ENCODE results near the gene NEK7.

Gene NEK7

DNA sequence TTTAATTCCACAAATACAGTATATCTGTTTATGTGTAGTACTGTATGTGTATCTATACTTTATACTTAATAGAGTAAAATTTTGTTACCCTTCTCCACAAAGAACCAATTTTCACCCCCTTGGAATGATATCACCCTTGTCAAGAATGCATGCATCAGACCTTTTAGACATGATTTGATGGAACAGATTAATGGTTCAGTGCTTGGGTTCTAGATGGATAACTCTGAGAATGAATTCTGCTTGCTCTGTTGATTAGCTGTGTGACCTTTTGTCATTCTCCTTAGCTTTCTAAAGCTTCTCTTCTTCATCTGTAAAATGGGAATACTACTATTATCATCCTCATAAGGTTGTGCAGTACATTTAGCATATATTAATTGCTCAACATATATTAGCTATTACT lies 105.1 kb downstream of the NEK7 start:
- no peak for DNase-seq

DNA sequence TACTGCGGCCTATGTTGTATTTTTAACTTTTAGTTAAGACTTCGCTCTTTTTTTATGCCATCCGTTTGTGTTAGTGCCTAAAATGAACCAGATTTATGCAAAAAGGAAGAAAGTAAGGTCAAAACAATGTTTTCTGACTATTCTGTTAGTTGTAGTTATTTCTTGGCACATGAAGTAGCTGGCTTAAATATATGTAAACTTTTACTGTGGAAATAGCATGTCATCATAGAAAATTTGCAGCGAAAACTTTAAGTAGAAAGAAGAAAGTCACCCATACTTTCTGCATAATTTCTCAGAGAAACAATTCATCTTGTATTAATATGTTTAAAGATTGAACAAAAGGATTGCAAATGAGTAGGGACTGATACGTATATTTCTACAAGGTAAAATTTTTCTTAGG lies 106.4 kb downstream of the NEK7 start:
- no peak for DNase-seq

GRCh38 chr1:198264282-198264681 lies 107.5 kb downstream of the NEK7 start:
- DNase-seq: no peak

DNA sequence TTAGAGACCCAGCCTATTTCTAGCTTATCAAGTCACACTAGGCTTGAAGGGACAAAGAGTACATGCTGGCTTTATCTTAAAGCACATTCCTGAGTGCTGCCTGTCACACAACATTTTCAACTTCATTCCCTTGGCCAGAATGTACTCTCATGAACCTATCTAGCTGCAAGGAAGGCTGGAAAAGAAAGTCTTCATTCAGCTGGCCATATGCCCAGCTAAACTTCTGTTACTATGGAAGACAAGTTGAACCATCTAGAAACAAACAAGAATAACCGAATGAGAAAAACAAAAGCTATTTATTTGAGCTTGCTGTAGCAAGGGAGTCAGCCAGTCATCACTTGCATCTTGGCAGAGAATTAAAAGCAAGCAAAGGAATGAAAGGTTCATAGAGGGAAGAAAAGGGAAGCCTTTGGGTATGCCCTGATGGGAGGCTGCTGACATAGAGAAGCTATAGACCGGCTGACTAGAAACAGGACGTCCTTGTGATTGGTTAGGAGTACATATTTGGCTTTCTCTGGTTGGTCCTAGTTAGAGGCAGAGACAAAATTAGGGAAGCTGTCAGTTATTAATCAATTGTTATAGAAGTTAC lies 108.4 kb downstream of the NEK7 start:
- DNase-seq: no peak

GRCh38 chr1:198267056-198267455 lies 110.3 kb downstream of the NEK7 start:
- no peak for DNase-seq

GRCh38 chr1:198267921-198268320 lies 111.1 kb downstream of the NEK7 start:
- DNase-seq: no peak

DNA sequence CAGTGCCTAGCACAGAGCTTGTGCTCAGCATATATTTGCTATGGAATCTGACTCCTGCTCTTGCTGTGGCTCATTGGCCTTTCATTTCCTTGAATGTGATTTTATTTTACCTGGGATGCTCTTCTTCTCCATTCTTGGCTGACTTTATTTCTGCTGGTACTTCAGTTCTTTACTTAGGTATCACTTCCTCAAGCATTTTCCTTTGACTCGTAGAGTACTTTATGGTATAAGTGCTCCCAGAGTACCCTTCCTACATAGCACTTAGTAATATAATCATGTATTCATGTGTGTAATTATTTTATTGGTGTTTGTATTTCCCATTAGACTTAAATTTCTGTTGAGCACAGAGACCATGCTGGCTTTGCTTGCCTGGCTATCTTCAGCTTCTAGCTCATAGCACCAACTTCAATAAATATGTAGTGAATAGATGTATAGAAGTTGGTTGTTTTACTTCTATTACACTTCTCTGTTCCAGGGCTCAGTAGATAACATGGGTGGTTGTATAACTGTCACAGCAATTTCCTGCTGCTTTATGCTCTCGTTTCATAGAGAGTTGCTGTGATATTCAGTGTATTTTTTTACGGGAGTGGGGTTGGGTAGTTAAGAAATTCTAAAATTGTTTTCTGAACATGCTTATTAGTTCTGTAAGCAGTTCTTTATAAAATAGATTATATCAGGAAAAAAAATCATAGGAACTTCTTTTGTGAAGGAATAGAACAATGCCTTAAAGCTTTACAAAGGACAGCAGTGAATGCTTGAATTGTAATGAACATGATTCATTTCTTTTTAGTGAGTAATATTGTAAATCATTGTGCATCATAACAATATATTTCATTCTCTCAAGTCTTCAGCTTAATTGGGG lies 112.2 kb downstream of the NEK7 start:
- DNase-seq: no peak

DNA sequence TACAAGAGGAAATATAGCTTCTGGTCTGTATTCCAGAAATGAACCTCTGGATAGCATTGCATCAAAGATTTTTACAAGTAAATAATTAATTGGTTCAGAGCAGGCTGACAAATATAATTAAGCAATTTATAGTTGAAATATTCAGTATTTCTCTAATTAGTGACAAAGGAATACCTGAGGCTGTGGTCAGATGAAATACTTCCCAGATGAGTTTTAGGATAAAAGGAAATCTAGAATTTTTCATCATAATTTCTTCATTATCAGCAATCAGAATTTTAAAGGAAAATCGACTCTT lies 112.8 kb downstream of the NEK7 start:
- no peak for DNase-seq

DNA sequence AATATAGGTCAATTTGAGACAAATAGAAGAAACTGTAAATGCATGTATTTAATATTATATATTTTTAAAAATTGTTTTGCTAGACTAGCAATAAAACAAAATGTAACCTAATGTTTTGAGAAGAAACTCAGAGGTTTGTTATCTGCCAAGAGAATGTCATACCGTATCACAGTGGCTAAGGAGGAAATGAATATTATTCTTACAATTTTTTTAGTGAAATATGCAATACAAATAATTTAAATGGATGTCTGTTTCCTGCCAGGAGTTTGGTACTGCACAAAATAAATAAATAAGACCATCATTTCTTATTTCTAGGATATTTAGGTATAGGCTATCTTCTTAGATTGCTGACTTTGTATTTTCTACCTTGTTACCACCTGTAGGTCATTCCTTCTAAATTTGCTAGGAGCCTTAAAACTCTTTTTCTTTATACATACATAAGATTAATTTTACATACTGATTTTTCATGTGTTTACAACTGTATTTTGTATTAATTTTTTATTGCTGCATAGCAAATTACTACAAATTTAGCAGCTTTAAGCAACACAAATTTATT lies 113.6 kb downstream of the NEK7 start:
- DNase-seq: no peak

DNA sequence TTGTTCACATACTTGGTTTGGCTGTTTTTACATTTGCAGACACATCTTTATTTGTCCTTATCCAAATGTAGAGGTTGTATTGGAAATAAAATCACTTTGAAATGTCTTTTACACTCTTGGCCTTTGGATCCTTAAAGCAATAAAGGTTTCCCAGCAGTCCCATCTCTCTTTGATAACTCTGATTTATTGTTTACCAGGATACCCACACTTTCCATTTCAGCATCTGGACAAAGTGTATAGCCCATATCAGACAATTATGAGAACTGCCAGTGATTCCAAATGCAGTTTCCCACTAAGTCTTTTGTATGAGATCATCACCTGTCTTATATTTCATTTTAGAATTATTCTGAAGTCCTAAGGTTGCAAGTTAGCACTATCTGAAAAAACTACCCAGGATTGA lies 114.7 kb downstream of the NEK7 start:
- no peak for DNase-seq

GRCh38 chr1:198272492-198272891 lies 115.7 kb downstream of the NEK7 start:
- no peak for DNase-seq

DNA sequence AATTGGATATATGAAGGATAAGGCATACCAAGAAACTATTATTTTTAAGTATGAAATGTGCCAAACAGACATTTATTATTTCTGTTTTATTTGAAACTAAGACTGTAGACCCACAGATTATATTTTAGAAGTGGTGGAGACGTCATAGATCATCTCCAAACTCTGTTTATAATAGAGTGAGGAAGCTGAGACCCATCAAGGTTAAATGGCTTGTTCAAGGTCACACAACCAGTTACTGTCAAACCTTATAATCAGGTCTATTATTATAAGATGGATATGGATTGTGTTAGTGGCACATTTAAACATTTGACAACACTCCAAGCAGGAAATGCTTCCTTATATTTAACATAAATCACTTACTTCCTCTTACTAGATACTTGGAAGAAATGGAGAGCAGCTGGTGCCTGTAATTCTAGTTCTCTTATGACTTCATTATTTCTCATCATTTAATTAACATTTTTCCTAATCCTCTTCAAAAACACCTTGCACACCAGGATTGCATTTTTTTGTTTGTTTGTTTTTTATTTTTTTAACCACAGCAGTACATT lies 117.0 kb downstream of the NEK7 start:
- no peak for DNase-seq

GRCh38 chr1:198275597-198275996 lies 118.8 kb downstream of the NEK7 start:
- no peak for DNase-seq

- DNase-seq: no peak
Measured at GRCh38 chr1:198276241-198276640, 119.4 kb downstream of the NEK7 start.

GRCh38 chr1:198278943-198279342 lies 122.1 kb downstream of the NEK7 start:
- no peak for DNase-seq

DNA sequence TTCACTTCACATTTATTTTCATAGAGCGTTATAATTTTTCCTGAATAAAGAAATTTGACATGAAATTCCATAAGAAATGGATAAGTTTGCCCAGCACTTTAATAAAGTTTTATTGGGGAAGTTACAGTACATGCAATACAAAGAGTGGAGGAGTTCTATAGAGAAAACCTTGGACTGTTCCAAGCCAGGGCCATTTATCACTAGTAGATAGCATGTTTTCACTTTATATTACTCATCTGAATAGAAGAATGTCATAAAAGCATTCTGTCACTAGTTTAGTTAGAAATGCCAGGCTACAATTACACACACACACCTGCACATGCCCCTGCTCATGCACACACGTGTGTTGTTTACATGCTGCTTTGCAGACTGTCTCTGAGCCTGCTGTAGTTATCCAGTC lies 123.3 kb downstream of the NEK7 start:
- DNase-seq: no peak

- no peak for DNase-seq
Measured at GRCh38 chr1:198281911-198282310, 125.1 kb downstream of the NEK7 start.

DNA sequence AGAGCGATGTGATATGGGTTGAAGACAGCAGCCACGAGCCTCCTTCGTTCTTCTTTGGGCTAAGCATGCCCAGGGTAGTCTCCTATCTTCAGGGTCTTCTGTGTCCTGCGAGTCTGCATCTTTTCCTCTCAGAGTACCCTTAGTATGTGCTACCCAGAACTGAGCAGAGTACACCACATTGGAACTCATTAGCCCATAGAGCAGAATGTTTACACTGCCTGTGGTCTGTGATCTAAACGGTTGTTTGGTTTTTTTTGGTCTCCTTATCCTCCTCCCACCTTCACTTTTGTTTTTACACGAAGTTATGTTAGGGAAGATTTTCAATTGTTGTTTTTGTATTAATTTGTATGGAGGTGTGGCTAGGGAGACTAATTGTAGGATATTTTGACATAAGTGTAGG lies 126.4 kb downstream of the NEK7 start:
- no peak for DNase-seq

DNA sequence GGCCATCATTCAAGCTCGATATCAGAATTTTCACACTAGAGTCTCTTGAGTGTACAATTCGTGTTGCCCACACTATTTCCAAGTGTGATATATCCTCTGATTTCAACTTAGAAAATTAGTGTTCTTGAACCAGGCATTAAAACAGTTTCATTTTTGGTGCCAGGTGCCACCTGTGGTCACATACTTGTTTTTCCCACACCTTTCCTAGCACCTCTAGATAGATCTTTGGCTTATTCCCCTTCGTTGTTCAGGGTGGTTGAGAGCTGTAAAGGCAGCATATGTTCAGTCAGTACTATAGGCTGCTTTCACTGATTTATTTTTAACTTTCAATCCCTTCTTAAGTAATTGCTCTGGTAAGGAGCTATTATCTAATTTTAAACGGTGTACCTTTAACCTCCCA lies 131.1 kb downstream of the NEK7 start:
- no peak for DNase-seq

DNA sequence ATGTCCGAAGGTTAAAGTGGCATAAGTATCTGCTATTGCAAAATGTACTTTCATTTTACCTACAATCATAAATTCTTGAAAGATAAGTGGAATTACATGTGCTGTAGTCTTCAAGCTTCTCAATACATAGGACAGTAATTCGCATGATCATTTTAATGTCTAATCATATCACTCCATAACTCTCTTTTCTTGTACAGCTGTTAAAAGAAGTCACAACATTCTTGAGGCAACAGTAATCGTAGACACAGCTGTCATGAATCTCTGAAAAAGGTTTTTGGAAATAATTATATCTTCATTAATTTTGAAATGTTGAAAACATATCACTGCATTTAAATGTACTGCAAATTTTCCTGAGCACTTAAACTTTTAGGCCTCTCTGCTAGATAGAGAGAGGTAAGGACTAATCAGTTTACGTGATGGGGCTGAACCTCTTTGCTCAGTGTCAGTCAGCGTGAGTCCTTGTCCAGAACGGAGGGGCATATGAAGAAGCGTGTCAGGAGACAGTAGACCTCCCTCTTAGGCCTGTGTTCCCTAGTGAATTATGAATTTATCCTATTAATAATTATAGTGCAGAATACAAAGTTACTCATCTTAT lies 133.4 kb downstream of the NEK7 start:
- DNase-seq: no peak

GRCh38 chr1:198291036-198291435 lies 134.2 kb downstream of the NEK7 start:
- DNase-seq: no peak

- no peak for DNase-seq
Measured at GRCh38 chr1:198291924-198292323, 135.1 kb downstream of the NEK7 start.

- DNase-seq: no peak
Measured at GRCh38 chr1:198295225-198295624, 138.4 kb downstream of the NEK7 start.

- no peak for DNase-seq
Measured at GRCh38 chr1:198295971-198296370, 139.2 kb downstream of the NEK7 start.
